Right atrium auricular region (tissue), 2 donors: ENCODE data around the gene ABI2. TPM values are rescaled to one million over a fixed set of nuclear protein-coding genes. Genes with fewer than 3 reads are reported as not detected.
"Not testable (repeated sequence)": the region's sequence is repeated elsewhere in the genome, so short reads cannot be mapped to it uniquely, and the experiment has no call there.

Source experiments
- DNase-seq: peaks from one replicate; pipeline ENCODE4 v3.0.0-alpha.2; 2019; ENCODE audit warnings: low spot score
- H3K27ac ChIP-seq, 2 donors: fragments of 200-600 bp; sonication (generic); 1 replicate in 1 of 2; 2 replicates in 1 of 2; pipeline ENCODE4 v1.5.1; 2016 to 2019
- H3K27me3 ChIP-seq, 2 donors: fragments of 200-600 bp; sonication (generic); one replicate each; pipeline versions ENCODE4 v1.5.1 to v1.6.0; 2017 to 2019
- H3K36me3 ChIP-seq: fragments of 200-600 bp; sonication (generic); one replicate; pipeline ENCODE4 v1.5.1; 2016
- H3K4me1 ChIP-seq, 2 donors: fragments of 200-600 bp; sonication (generic); one replicate each; pipeline versions ENCODE4 v1.5.1 to v1.6.0; 2017 to 2019
- H3K4me3 ChIP-seq, 2 donors: fragments of 200-600 bp; sonication (generic); 1 replicate in 1 of 2; 2 replicates in 1 of 2; pipeline ENCODE4 v1.5.1; 2017 to 2019; ENCODE audit warnings: mild to moderate bottlenecking in 1 of 2, moderate library complexity in 1 of 2
- H3K9me3 ChIP-seq, 2 donors: fragments of 200-600 bp; sonication (generic); one replicate each; pipeline ENCODE4 v1.5.1; 2019
- total RNA-seq, 2 donors: library from RNA; depleted of rRNA; stranded (reverse); fragments of >200 nt; gene quantifications; one replicate each; pipeline ENCODE4 v1.1.0, GENCODE V29; 2016
- TF ChIP-seq, protein P1 (sequence below), 2 donors: fragments of 200-600 bp; sonication (generic); IDR thresholded peaks; one replicate each; pipeline ENCODE4 v1.5.1; 2019; ENCODE audit warnings: antibody characterized with exemption in 2 of 2

ABI2 gene
- total RNA-seq, 2 donors from 2014 or later, result 41.5 to 52.0 TPM

GRCh38 chr2:203360833-203361430 lies 32.7 kb downstream of the ABI2 start:
- Histone ChIP-seq H3K9me3 (no peaks in the 10 kb centered on the region), H3K4me1 (peaks cover 0 to 27% of the 10 kb centered on the region in 2 donors), H3K27ac (peak overlapping the region; percentile 33 to 60), H3K27me3 (no peaks in the 10 kb centered on the region), H3K4me3 (no peak overlapping the region), H3K36me3 (no peaks in the 10 kb centered on the region)
- DNase-seq, result no peak
- TF ChIP-seq, protein P1, sequence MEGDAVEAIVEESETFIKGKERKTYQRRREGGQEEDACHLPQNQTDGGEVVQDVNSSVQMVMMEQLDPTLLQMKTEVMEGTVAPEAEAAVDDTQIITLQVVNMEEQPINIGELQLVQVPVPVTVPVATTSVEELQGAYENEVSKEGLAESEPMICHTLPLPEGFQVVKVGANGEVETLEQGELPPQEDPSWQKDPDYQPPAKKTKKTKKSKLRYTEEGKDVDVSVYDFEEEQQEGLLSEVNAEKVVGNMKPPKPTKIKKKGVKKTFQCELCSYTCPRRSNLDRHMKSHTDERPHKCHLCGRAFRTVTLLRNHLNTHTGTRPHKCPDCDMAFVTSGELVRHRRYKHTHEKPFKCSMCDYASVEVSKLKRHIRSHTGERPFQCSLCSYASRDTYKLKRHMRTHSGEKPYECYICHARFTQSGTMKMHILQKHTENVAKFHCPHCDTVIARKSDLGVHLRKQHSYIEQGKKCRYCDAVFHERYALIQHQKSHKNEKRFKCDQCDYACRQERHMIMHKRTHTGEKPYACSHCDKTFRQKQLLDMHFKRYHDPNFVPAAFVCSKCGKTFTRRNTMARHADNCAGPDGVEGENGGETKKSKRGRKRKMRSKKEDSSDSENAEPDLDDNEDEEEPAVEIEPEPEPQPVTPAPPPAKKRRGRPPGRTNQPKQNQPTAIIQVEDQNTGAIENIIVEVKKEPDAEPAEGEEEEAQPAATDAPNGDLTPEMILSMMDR (IDR thresholded peaks at IDR 0.05), result no peak

- H3K9me3 ChIP-seq, result no peaks in the 10 kb centered on the region
- TF ChIP-seq, protein P1 (IDR thresholded peaks at IDR 0.05), result no peak
- H3K4me1 ChIP-seq, result peaks cover 0 to 27% of the 10 kb centered on the region in 2 donors
- peak overlapping the region; percentile 33 to 60 for H3K27ac ChIP-seq
- no peak for DNase-seq
- no peaks in the 10 kb centered on the region for H3K27me3 ChIP-seq
- no peaks in the 10 kb centered on the region for H3K36me3 ChIP-seq
- no peak overlapping the region for H3K4me3 ChIP-seq
These were observed 33.3 kb downstream of the ABI2 start for GRCh38 chr2:203361495-203361894.

DNA sequence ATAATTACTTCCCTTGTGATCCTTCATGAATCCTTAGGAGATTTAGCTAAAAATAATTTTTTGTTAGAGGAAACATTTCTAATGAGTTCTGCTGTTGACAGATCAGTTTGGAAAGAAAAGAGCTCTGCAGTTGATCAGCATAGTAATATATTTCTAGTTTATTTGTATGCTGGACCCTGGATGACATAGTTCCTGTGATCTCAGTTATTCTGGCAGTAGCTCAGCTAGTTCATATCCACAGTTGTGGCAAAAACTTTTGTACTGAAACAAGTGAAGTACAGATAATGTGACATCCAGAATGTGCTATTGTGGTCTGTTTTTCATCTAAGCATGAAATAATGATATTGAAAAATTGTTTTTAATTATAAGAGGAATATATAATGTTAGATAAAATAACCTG lies 33.7 kb downstream of the ABI2 start:
- Histone ChIP-seq H3K27ac (peak overlapping the region in 1 of 2 donors; percentile 33), H3K27me3 (no peaks in the 10 kb centered on the region), H3K36me3 (no peaks in the 10 kb centered on the region), H3K9me3 (no peaks in the 10 kb centered on the region), H3K4me3 (no peak overlapping the region), H3K4me1 (peaks cover 0 to 27% of the 10 kb centered on the region in 2 donors)
- DNase-seq, result no peak
- TF ChIP-seq, protein P1 (IDR thresholded peaks at IDR 0.05), result no peak

- TF ChIP-seq, protein P1 (IDR thresholded peaks at IDR 0.05), result no peak
- H3K4me3 ChIP-seq, result no peak overlapping the region
- no peaks in the 10 kb centered on the region for H3K36me3 ChIP-seq
- no peak overlapping the region for H3K27ac ChIP-seq
- no peaks in the 10 kb centered on the region for H3K27me3 ChIP-seq
- H3K4me1 ChIP-seq, result peaks cover 0 to 10% of the 10 kb centered on the region in 2 donors
- no peak for DNase-seq
- no peaks in the 10 kb centered on the region for H3K9me3 ChIP-seq
These were observed 38.7 kb downstream of the ABI2 start for GRCh38 chr2:203366639-203367466.

- H3K27me3 ChIP-seq, H3K4me1 ChIP-seq, H3K36me3 ChIP-seq, H3K9me3 ChIP-seq, DNase-seq, H3K27ac ChIP-seq, H3K4me3 ChIP-seq: not testable (repeated sequence)
These were observed 44.5 kb downstream of the ABI2 start for GRCh38 chr2:203372706-203373105.

GRCh38 chr2:203376173-203376572 lies 48.0 kb downstream of the ABI2 start:
- no peaks in the 10 kb centered on the region for H3K4me1 ChIP-seq
- H3K27ac ChIP-seq, result no peak overlapping the region
- H3K9me3 ChIP-seq, result no peaks in the 10 kb centered on the region
- no peak overlapping the region for H3K4me3 ChIP-seq
- no peaks in the 10 kb centered on the region for H3K27me3 ChIP-seq
- TF ChIP-seq, protein P1 (IDR thresholded peaks at IDR 0.05), result peak in 1 of 2 donors; percentile 17
- DNase-seq, result no peak
- H3K36me3 ChIP-seq, result no peaks in the 10 kb centered on the region
